PC-3 (cell line): ENCODE measurements around the gene CACNA1B. TPM values are rescaled to one million over a fixed set of nuclear protein-coding genes. Genes with fewer than 3 reads are reported as not detected.

Source experiments
- ATAC-seq: fragments of 200-7000 bp; cut with Tn5 transposase; 2 replicates; pipeline ENCODE4 v1.9.1; 2020; ENCODE audit warnings: mild to moderate bottlenecking, moderate library complexity
- BruUV-seq: library from RNA; stranded (reverse); fragments of 400-500 nt; replicated peaks from 2 replicates; lab custom pipeline; 2021; lab: Mats Ljungman, UMichigan
- CTCF ChIA-PET: fragments of 300-600 bp; sonication (Branson Sonifier 250); formaldehyde crosslinking; loops from one replicate; lab custom pipeline; 2022; ENCODE audit warnings: antibody characterized with exemption; lab: Charles Lee
- POLR2A ChIA-PET: fragments of 300-600 bp; sonication (Branson Sonifier 250); formaldehyde crosslinking; loops from one replicate; lab custom pipeline; 2022; ENCODE audit warnings: antibody characterized with exemption; ENCODE audit not compliant: unreplicated experiment; lab: Charles Lee
- DNase-seq: peaks from one replicate; pipeline ENCODE4 v3.0.0-alpha.2; 2015
- H2AFZ ChIP-seq: fragments of 300-600 bp; sonication (generic); 2 replicates; pipeline ENCODE4 v1.6.0; 2016; ENCODE audit warnings: antibody characterized with exemption, low read length
- H3F3A ChIP-seq: fragments of 300-600 bp; sonication (generic); one replicate; pipeline ENCODE4 v1.6.0; 2017; ENCODE audit warnings: antibody characterized with exemption, low read length, control low read depth, mild to moderate bottlenecking; ENCODE audit not compliant: unreplicated experiment
- H3K27ac ChIP-seq: fragments of 300-600 bp; sonication (generic); 2 replicates; pipeline ENCODE4 v1.5.1; 2016; ENCODE audit warnings: mild to moderate bottlenecking, low read length
- H3K27me3 ChIP-seq: fragments of 300-600 bp; sonication (generic); 2 replicates; pipeline ENCODE4 v1.6.1; 2016; ENCODE audit warnings: low read length, mixed read lengths
- H3K36me3 ChIP-seq: fragments of 300-600 bp; sonication (generic); 2 replicates; pipeline ENCODE4 v1.6.1; 2016; ENCODE audit warnings: low read depth, mixed run types, low read length, mixed read lengths
- H3K4me1 ChIP-seq: fragments of 300-600 bp; sonication (generic); 2 replicates; pipeline ENCODE4 v1.5.1; 2016; ENCODE audit warnings: low read length; ENCODE audit not compliant: insufficient read depth
- H3K4me2 ChIP-seq: fragments of 300-600 bp; sonication (generic); 2 replicates; pipeline ENCODE4 v1.6.0; 2016; ENCODE audit warnings: low read length
- H3K4me3 ChIP-seq: fragments of 300-600 bp; sonication (generic); 2 replicates; pipeline ENCODE4 v1.5.1; 2016; ENCODE audit warnings: mild to moderate bottlenecking, low read length, mixed read lengths
- H3K79me2 ChIP-seq: fragments of 300-600 bp; sonication (generic); 2 replicates; pipeline ENCODE4 v1.6.1; 2017; ENCODE audit warnings: low read length, mixed read lengths
- H3K9ac ChIP-seq: fragments of 300-600 bp; sonication (generic); 2 replicates; pipeline ENCODE4 v1.6.0; 2016; ENCODE audit warnings: mild to moderate bottlenecking, low read length
- H3K9me2 ChIP-seq: fragments of 300-600 bp; sonication (generic); replicated peaks from 2 replicates; pipeline ENCODE4 v1.6.1; 2016; ENCODE audit warnings: mixed run types, low read length, mixed read lengths
- H3K9me3 ChIP-seq: fragments of 300-600 bp; sonication (generic); 2 replicates; pipeline ENCODE4 v1.6.1; 2016; ENCODE audit warnings: low read length, mixed read lengths
- H4K20me1 ChIP-seq: fragments of 300-600 bp; sonication (generic); 2 replicates; pipeline ENCODE4 v1.6.1; 2016; ENCODE audit warnings: low read length, mixed read lengths
- EZH2 ChIP-seq: fragments of 300-600 bp; sonication (generic); IDR thresholded peaks from one replicate; pipeline ENCODE4 v1.6.1; 2017; ENCODE audit warnings: antibody characterized with exemption, mild to moderate bottlenecking, low read length; ENCODE audit not compliant: unreplicated experiment
- EZH2phosphoT487 ChIP-seq: fragments of 300-600 bp; sonication (generic); IDR thresholded peaks from 2 replicates; pipeline ENCODE4 v1.6.1; 2018; ENCODE audit warnings: mild to moderate bottlenecking, antibody characterized with exemption, low read length, borderline replicate concordance
- intact Hi-C: fragments of 100-400 bp; cut with micrococcal nuclease; formaldehyde crosslinking; loops from 2 replicates; pipeline ENCODE4 v1.9.0; 2023
- total RNA-seq: library from RNA; depleted of rRNA; stranded (reverse); fragments of >200 nt; gene quantifications from 2 replicates; pipeline ENCODE4 v1.2.3, GENCODE V29; 2014
- TF ChIP-seq, protein P1 (sequence below): fragments of 300-600 bp; sonication (generic); conservative IDR thresholded peaks from 2 replicates; pipeline ENCODE4 v1.5.1; 2017; ENCODE audit warnings: antibody characterized with exemption, low read depth, mild to moderate bottlenecking, low read length

CACNA1B gene
- total RNA-seq, 1 experiment from 2014 or later = not detected

- intact Hi-C loops = no loop called here
- Histone ChIP-seq H3F3A (no peaks in the 10 kb centered on the region), H3K9me3 (no peaks in the 10 kb centered on the region), H2AFZ (no peak overlapping the region), H3K36me3 (no peaks in the 10 kb centered on the region), H3K27ac (no peak overlapping the region), H3K9ac (no peak overlapping the region), H3K27me3 (no peaks in the 10 kb centered on the region), H3K4me2 (no peak overlapping the region), H3K79me2 (no peaks in the 10 kb centered on the region), H4K20me1 (no peaks in the 10 kb centered on the region), H3K4me1 (no peaks in the 10 kb centered on the region), H3K9me2 (no peaks in the 10 kb centered on the region), H3K4me3 (no peak overlapping the region)
- no peak for DNase-seq
- no peak for ATAC-seq
- ChIA-PET CTCF (no interaction called here), POLR2A (no interaction called here)
- TF ChIP-seq EZH2phosphoT487 = no peak
- TF ChIP-seq, protein P1, sequence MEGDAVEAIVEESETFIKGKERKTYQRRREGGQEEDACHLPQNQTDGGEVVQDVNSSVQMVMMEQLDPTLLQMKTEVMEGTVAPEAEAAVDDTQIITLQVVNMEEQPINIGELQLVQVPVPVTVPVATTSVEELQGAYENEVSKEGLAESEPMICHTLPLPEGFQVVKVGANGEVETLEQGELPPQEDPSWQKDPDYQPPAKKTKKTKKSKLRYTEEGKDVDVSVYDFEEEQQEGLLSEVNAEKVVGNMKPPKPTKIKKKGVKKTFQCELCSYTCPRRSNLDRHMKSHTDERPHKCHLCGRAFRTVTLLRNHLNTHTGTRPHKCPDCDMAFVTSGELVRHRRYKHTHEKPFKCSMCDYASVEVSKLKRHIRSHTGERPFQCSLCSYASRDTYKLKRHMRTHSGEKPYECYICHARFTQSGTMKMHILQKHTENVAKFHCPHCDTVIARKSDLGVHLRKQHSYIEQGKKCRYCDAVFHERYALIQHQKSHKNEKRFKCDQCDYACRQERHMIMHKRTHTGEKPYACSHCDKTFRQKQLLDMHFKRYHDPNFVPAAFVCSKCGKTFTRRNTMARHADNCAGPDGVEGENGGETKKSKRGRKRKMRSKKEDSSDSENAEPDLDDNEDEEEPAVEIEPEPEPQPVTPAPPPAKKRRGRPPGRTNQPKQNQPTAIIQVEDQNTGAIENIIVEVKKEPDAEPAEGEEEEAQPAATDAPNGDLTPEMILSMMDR = no peak
- TF ChIP-seq EZH2 = no peak
- no TSS peak for BruUV-seq
Measured at GRCh38 chr9:138059196-138059595, 181.6 kb downstream of the CACNA1B start.

DNA sequence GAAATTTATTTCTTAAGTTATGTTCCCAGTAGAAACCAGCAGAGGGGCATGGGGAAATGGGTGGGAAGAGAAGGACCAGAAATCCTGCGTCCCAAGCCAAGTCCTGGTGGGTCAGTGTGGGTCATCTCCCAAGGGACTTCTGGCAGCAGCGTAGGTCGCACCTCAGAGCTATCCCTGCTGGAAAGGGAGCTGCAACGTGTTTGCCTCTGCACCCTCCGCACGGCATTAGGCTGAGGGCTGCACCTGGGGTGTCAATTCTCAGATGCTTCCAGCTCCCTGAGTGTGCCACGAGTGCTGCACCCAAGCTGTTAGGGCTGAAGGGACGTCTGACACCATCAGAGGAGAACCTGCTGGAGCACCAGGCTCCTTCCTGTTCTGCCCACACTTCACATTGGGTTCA is 182.8 kb downstream of the CACNA1B start:
- Histone ChIP-seq H3K4me3 (no peak overlapping the region), H3K4me1 (no peaks in the 10 kb centered on the region), H3K27ac (no peak overlapping the region), H3K36me3 (no peaks in the 10 kb centered on the region), H3K27me3 (peaks cover 5% of the 10 kb centered on the region; the same call in 1 of the 2 replicates), H3K4me2 (no peak overlapping the region), H3K9me3 (no peaks in the 10 kb centered on the region), H3F3A (no peaks in the 10 kb centered on the region), H3K79me2 (no peaks in the 10 kb centered on the region), H2AFZ (no peak overlapping the region), H3K9ac (no peak overlapping the region), H3K9me2 (no peaks in the 10 kb centered on the region), H4K20me1 (no peaks in the 10 kb centered on the region)
- ChIA-PET CTCF (no interaction called here), POLR2A (no interaction called here)
- BruUV-seq = no TSS peak
- no peak for TF ChIP-seq EZH2phosphoT487
- TF ChIP-seq EZH2 = no peak
- TF ChIP-seq, protein P1 = no peak
- DNase-seq = no peak
- ATAC-seq = no peak
- intact Hi-C loops = no loop called here

DNA sequence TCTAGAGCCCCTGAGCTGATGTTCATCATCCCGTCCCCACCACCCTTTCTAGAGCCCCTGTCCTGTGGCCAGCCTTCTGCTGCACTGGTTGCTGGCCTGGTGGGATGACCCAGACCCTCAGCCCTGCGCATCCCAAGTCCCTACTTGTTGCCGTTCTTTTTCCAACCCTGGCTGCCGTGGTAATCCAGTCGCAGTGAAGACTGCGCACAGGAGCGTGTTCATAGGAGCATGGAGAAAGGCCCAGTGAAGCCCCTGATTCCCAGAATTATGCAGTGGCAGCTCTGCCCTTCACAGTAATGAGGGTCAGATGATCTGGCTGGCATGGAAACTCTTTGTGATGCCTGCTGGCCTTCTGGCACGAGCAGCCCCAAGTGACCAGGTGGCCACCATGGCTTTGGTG is 183.3 kb downstream of the CACNA1B start:
- H3K9me2 ChIP-seq = no peaks in the 10 kb centered on the region
- TF ChIP-seq EZH2 = no peak
- no peak for TF ChIP-seq EZH2phosphoT487
- TF ChIP-seq, protein P1 = no peak
- no peak overlapping the region for H2AFZ ChIP-seq
- H3K9me3 ChIP-seq = no peaks in the 10 kb centered on the region
- H3K36me3 ChIP-seq = no peaks in the 10 kb centered on the region
- no peak overlapping the region for H3K9ac ChIP-seq
- no peak overlapping the region for H3K4me3 ChIP-seq
- peaks cover 7% of the 10 kb centered on the region; the same call in 1 of the 2 replicates for H3K27me3 ChIP-seq
- H4K20me1 ChIP-seq = no peaks in the 10 kb centered on the region
- CTCF ChIA-PET = no interaction called here
- POLR2A ChIA-PET = no interaction called here
- H3K79me2 ChIP-seq = no peaks in the 10 kb centered on the region
- no peak for ATAC-seq
- no peak for DNase-seq
- no peak overlapping the region for H3K27ac ChIP-seq
- intact Hi-C loops = no loop called here
- no peaks in the 10 kb centered on the region for H3K4me1 ChIP-seq
- H3F3A ChIP-seq = no peaks in the 10 kb centered on the region
- no TSS peak for BruUV-seq
- no peak overlapping the region for H3K4me2 ChIP-seq
